ENCODE data around the gene ACVRL1. TPM values are rescaled to one million over a fixed set of nuclear protein-coding genes. Genes with fewer than 3 reads are reported as not detected.

ACVRL1 gene
- total RNA-seq, 1 donor from 2014 or later, result 36.9 TPM

DNA sequence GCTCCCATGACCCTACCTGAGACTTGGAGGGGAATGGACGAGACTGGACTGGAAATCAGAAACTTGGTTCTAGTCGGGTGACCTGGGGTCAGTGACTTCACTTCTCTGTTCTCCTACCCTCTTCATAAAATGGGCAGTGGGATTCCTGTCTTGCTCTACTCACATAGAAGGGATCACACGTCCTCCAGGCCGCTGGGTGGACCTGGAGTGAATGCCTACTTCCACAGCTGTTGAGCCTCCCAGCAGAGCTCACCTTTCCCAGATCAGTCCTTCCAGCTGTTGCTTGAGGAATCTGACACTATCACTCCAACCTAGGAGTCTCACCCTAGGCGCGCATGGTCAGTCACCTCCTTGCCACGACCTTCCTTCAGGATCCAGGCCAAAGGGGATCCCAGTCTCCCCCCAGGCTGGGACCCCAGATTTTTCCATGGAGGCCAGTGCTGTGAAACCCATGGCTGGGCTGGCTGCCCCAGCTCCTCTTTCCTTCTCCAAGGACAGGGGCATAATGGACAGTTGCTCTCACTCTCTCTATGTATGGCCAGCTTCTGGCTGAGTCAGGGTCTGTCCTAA, 637 bp downstream of the ACVRL1 start:
- peaks cover 91% of the 10 kb centered on the region for H3K4me1 ChIP-seq
- peak overlapping the region; percentile 94 for H3K27ac ChIP-seq (replicated peaks)
- intact Hi-C loops (cut with micrococcal nuclease), result no loop called here
- H3K36me3 ChIP-seq, result peaks cover 6% of the 10 kb centered on the region
- H3K4me3 ChIP-seq, result peak overlapping the region; percentile 74
- TF ChIP-seq, protein P1, sequence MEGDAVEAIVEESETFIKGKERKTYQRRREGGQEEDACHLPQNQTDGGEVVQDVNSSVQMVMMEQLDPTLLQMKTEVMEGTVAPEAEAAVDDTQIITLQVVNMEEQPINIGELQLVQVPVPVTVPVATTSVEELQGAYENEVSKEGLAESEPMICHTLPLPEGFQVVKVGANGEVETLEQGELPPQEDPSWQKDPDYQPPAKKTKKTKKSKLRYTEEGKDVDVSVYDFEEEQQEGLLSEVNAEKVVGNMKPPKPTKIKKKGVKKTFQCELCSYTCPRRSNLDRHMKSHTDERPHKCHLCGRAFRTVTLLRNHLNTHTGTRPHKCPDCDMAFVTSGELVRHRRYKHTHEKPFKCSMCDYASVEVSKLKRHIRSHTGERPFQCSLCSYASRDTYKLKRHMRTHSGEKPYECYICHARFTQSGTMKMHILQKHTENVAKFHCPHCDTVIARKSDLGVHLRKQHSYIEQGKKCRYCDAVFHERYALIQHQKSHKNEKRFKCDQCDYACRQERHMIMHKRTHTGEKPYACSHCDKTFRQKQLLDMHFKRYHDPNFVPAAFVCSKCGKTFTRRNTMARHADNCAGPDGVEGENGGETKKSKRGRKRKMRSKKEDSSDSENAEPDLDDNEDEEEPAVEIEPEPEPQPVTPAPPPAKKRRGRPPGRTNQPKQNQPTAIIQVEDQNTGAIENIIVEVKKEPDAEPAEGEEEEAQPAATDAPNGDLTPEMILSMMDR (IDR thresholded peaks at IDR 0.05; ENCODE audit: borderline replicate concordance), result no peak
- DNase-seq, result no peak
- peaks cover 31% of the 10 kb centered on the region for H3K27me3 ChIP-seq (ENCODE audit: low read depth)
- H3K9me3 ChIP-seq (replicated peaks), result no peaks in the 10 kb centered on the region

DNA sequence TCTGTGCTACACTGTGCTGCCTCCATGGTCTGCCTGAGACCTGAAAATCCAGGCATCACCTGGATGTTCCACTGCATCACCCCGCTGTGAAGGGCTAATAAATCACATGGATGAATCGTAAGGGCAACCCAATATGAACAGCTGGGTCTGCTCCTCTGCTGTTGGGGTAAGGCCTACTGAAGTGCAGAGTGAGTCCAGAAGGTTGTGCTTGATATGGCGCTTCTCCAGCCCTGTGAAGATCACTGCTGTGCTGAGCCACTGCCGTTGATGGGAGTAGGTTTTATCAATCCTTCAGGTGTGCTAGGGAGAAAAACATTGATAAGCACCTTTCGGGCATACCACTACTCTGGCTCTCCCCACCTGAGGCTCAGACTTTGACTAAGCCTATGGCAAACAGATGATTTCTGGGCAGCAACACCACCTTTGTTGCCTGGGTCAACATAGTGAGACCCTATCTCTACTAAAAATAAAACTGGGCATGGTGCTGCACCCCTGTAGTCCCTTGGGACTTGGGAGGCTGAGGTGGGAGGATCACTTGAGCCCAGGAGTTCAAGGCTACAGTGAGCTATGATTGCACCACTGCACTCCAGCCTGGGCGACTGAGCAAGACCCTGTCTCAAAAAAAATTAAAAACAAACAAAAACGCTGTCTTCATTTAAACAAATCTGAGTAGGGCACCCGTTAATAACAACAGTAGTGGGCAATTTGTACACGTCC, 1.7 kb downstream of the ACVRL1 start:
- H3K36me3 ChIP-seq, result peaks cover 8% of the 10 kb centered on the region
- peaks cover 99% of the 10 kb centered on the region for H3K4me1 ChIP-seq
- no peaks in the 10 kb centered on the region for H3K9me3 ChIP-seq (replicated peaks)
- H3K27me3 ChIP-seq (ENCODE audit: low read depth), result peaks cover 31% of the 10 kb centered on the region
- H3K27ac ChIP-seq (replicated peaks), result peak overlapping the region; percentile 94
- TF ChIP-seq, protein P1 (IDR thresholded peaks at IDR 0.05; ENCODE audit: borderline replicate concordance), result no peak
- no peak for DNase-seq
- peak overlapping the region; percentile 74 for H3K4me3 ChIP-seq
- intact Hi-C loops (cut with micrococcal nuclease), result no loop called here

DNA sequence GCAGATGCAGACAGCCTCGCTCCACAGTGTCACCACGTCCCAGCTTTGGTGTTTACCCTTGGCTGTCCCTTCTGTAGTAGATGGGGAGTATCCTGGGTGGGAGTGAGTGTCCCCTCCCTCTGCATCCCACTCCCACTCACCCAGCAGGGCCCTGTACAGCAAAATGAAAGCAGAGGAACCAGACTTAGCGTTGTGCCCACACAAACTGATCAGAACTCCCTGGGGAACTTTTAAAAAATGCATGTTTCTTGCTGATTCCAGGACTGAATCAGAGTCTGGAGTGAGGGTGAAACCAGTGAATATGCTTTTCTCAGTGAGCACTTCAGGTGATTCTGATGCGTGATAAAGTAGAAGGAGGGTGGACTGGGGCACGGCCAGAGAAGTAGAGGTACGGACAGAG, 2.9 kb downstream of the ACVRL1 start:
- no peak for DNase-seq
- TF ChIP-seq, protein P1 (IDR thresholded peaks at IDR 0.05; ENCODE audit: borderline replicate concordance), result no peak
- Histone ChIP-seq H3K36me3 (peaks cover 10% of the 10 kb centered on the region), H3K27ac (replicated peaks) (peak overlapping the region; percentile 94), H3K27me3 (ENCODE audit: low read depth) (peaks cover 31% of the 10 kb centered on the region), H3K4me3 (peak overlapping the region; percentile 74), H3K9me3 (replicated peaks) (no peaks in the 10 kb centered on the region), H3K4me1 (peaks cover 96% of the 10 kb centered on the region)
- intact Hi-C loops (cut with micrococcal nuclease), result no loop called here

DNA sequence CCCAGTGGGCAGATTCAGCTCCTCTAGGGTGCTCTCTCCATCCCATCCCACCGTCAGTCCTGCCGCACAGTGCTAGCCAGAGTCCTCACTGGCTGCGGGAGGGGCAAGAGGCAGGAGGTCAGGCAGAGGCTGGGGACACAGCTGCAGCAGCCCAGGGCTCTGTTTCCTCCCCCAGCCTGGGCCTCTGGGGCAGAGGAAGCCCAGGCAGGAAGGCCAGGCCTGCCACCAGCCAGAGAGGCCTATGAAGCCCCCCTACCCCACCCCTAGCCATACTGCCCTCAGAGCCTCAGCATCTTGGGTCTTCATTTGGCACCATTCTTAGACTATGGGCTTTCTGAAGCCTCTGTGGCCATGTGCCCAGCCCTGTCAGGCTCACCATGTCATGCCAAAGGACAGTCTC, 3.4 kb downstream of the ACVRL1 start:
- Histone ChIP-seq H3K4me1 (peaks cover 92% of the 10 kb centered on the region), H3K9me3 (replicated peaks) (no peaks in the 10 kb centered on the region), H3K4me3 (peak overlapping the region; percentile 74), H3K27ac (replicated peaks) (peak overlapping the region; percentile 94), H3K27me3 (ENCODE audit: low read depth) (peaks cover 30% of the 10 kb centered on the region), H3K36me3 (peaks cover 15% of the 10 kb centered on the region)
- DNase-seq, result no peak
- TF ChIP-seq, protein P1 (IDR thresholded peaks at IDR 0.05; ENCODE audit: borderline replicate concordance), result no peak
- intact Hi-C loops (cut with micrococcal nuclease), result no loop called here

DNA sequence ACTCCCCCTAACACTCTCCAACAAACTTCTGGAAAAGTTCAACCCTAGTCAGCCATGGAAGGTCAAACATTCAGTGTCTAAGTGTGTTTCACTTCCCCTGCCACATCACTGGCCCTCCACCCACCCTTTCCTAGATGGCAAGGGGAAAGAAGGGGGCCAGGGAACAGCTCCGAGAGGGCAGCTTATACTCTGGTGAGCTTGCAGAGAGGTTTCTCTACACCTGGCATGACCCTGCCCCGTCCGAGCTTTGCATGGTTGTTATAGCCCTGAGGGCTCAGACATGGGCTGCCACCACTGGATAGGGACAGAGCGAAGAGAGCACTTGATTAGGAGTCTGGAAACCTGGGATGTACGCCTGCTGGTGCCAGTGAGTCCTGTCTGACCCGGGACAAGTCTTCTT, 4.0 kb downstream of the ACVRL1 start:
- intact Hi-C loops (cut with micrococcal nuclease), result no loop called here
- no peak for DNase-seq
- peak overlapping the region; percentile 74 for H3K4me3 ChIP-seq
- H3K36me3 ChIP-seq, result peaks cover 21% of the 10 kb centered on the region
- H3K27ac ChIP-seq (replicated peaks), result peak overlapping the region; percentile 94
- TF ChIP-seq, protein P1 (IDR thresholded peaks at IDR 0.05; ENCODE audit: borderline replicate concordance), result no peak
- H3K4me1 ChIP-seq, result peaks cover 90% of the 10 kb centered on the region
- H3K27me3 ChIP-seq (ENCODE audit: low read depth), result peaks cover 24% of the 10 kb centered on the region
- H3K9me3 ChIP-seq (replicated peaks), result no peaks in the 10 kb centered on the region

Measured in left ventricle myocardium inferior (tissue), 1 donor.